IPS DF 19.7 (cell line): Measurements from ENCODE around the gene ENTPD7.
"Not testable (repeated sequence)": the region's sequence is repeated elsewhere in the genome, so short reads cannot be mapped to it uniquely, and the experiment has no call there.

Experiments used
- DNase-seq: peaks from one replicate; pipeline ENCODE4 v3.0.0-alpha.2; 2013; ENCODE audit warnings: low read depth, low spot score

Gene ENTPD7

GRCh38 chr10:99746166-99746565 is 86.9 kb downstream of the ENTPD7 start:
- DNase-seq, result not testable (repeated sequence)

GRCh38 chr10:99748823-99749451 is 89.6 kb downstream of the ENTPD7 start:
- no peak for DNase-seq

DNA sequence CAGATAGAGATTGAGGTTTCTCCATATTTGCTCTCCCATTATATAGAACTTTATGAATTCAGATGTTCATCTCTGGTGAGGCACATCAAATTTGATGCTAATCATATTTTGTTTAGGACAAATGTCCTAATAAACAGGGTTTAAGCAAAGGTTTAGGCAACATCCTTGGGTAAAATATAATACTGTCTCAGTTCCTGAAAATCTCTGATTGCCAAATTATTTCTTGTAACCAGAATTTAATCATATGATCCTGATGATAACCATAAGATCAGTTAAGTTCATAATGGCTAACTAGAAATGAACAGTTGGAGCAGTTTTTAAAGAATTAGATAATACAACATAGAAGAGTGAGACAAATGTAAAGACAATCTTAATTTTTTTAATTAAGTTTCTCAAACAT is 91.3 kb downstream of the ENTPD7 start:
- no peak for DNase-seq

- no peak for DNase-seq
Measured at GRCh38 chr10:99754670-99755069, 95.4 kb downstream of the ENTPD7 start.
